ENCODE data around the gene USP32. TPM values are rescaled to one million over a fixed set of nuclear protein-coding genes. Genes with fewer than 3 reads are reported as not detected.

USP32 gene
- total and polyA plus RNA-seq, 5 donors: 13.3 to 43.2 (median 32.8) TPM

DNA sequence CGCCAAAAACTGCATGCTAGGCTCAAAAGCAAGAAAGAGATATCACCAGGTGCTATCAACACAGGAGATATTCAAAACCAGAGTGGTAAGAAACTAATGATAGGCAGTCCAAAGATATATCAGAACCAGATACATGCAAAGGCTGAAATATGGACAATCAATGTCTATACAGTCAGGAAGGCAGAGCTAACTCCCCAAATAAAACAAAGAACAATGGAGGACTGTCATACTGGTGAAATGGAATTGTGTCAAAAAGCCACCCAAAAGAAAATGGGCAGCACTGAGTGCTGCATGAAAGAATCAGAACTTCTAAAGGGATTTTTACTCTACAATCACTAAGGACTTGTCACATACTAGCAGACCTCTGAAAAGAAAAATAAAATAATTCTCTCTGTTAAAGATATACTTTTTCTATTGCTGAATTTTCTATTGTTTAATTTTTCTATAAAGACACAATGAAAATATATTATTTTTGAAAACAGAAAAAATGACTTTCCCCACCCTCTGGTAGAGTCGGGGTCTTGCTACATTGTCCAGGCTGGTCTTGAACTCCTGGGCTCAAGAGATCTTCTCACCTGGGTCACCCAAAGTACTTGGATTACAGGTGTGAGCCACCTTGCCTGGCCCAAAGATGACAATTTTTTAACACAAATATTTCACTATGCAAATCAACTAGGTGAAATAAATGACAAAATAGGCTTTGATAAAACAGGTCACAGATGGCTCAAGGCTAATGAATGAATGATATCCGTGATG, 98.2 kb downstream of the USP32 start:
- WGBS: 91% methylated on average over 3 of the region's 3 CpGs
- no peak for ATAC-seq
- Histone ChIP-seq H3K27ac (ENCODE audit: low read length) (no peak overlapping the region), H3K27me3 (ENCODE audit: control insufficient read depth, insufficient read depth) (no peaks in the 10 kb centered on the region), H3K4me1 (ENCODE audit: control insufficient read depth, insufficient read depth, low read length) (no peaks in the 10 kb centered on the region), H3K4me3 (ENCODE audit: low read length) (no peak overlapping the region), H3K9me3 (ENCODE audit: control insufficient read depth, low read length) (no peaks in the 10 kb centered on the region)
- intact Hi-C loops (cut with DNase I): no loop called here
- no peak for DNase-seq

DNA sequence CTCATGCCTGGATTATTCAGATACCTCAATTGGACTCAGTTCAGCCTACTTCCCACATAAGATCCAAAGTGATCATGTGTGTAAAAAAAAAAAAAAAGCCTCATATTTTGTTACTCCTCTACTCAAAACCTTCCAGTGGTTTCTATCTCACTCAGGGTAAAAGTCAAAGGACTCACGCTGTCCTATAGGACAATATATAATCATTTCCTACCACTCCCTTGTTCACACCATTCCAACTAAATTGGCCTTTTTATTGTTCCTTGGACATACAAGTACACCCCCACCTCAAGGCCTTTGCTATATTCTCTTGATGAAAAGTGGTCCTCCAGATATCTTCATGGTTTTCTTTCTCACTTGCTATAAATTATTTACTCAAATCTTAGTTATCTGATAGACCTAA, 99.2 kb downstream of the USP32 start:
- no peak overlapping the region for H3K27ac ChIP-seq (ENCODE audit: low read length)
- intact Hi-C loops (cut with DNase I): no loop called here
- ATAC-seq (no peak), DNase-seq (no peak)
- 100% methylated on average over 1 of the region's 1 CpG for WGBS
- no peaks in the 10 kb centered on the region for H3K9me3 ChIP-seq (ENCODE audit: control insufficient read depth, low read length)
- no peaks in the 10 kb centered on the region for H3K27me3 ChIP-seq (ENCODE audit: control insufficient read depth, insufficient read depth)
- no peak overlapping the region for H3K4me3 ChIP-seq (ENCODE audit: low read length)
- no peaks in the 10 kb centered on the region for H3K4me1 ChIP-seq (ENCODE audit: control insufficient read depth, insufficient read depth, low read length)

DNA sequence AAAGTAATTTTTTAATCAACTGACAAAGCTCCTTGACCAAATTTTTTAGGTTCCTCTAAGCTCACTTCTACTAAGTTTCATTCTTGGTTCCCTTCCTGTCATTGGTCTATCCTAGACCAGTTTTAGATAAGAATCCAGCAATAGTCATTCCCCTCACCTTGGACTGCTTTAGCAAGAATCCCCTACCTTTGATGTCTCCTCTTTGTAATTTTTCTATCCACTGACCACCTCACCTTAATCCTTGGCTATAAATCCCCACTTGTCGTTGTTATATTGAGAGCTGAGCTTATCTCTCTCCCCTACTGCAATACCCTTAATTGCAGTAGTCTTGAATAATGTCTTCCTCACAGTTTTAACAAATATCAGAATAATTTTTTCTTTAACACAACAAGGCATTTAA, 107.2 kb downstream of the USP32 start:
- no peaks in the 10 kb centered on the region for H3K4me1 ChIP-seq (ENCODE audit: control insufficient read depth, insufficient read depth, low read length)
- H3K9me3 ChIP-seq (ENCODE audit: control insufficient read depth, low read length): no peaks in the 10 kb centered on the region
- no peaks in the 10 kb centered on the region for H3K27me3 ChIP-seq (ENCODE audit: control insufficient read depth, insufficient read depth)
- 92% methylated on average over 1 of the region's 1 CpG for WGBS
- intact Hi-C loops (cut with DNase I): no loop called here
- DNase-seq (no peak), ATAC-seq (no peak)
- H3K4me3 ChIP-seq (ENCODE audit: low read length): no peak overlapping the region
- H3K27ac ChIP-seq (ENCODE audit: low read length): no peak overlapping the region

DNA sequence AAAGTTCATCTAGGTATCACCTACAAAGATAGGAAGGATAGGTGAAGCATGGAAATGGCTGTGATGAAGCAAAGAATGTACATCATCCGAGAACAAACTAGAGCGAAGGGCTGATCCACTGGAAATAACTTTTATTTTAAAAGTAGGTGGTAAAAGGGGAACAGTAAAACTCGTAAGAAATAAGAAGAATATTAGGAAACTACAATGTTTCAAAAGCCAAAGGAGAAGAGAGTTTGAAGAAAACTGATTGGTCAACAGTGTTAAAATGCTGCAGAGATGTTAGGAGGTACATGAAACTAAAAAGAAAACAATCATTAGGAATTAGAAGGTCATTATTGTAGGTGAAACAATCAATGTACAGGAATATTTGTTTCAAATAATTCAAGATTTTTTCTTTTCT, 108.1 kb downstream of the USP32 start:
- Histone ChIP-seq H3K27me3 (ENCODE audit: control insufficient read depth, insufficient read depth) (no peaks in the 10 kb centered on the region), H3K4me1 (ENCODE audit: control insufficient read depth, insufficient read depth, low read length) (no peaks in the 10 kb centered on the region), H3K9me3 (ENCODE audit: control insufficient read depth, low read length) (no peaks in the 10 kb centered on the region), H3K27ac (ENCODE audit: low read length) (no peak overlapping the region), H3K4me3 (ENCODE audit: low read length) (no peak overlapping the region)
- DNase-seq (no peak), ATAC-seq (no peak)
- intact Hi-C loops (cut with DNase I): no loop called here
- 93% methylated on average over 3 of the region's 3 CpGs for WGBS

DNA sequence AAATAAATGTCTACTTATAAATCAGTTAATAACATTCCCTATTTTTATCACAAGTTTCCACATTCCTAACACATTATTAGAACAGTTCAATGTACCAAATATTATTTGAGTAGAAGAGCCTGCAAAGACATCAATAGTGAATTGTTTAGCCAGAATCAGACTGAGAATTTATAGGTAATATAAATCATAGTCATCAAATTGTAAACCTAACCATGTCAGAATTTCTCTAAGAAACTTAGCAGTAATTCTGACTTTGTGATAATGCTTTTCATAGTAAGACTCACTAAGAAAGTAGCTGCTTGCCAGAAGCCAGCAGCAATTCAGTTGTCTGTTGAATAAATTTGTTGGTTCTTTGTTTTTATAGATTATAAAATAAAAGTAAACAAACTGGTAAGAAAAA, 111.3 kb downstream of the USP32 start:
- DNase-seq (no peak), ATAC-seq (no peak)
- Histone ChIP-seq H3K27ac (ENCODE audit: low read length) (no peak overlapping the region), H3K4me1 (ENCODE audit: control insufficient read depth, insufficient read depth, low read length) (no peaks in the 10 kb centered on the region), H3K27me3 (ENCODE audit: control insufficient read depth, insufficient read depth) (no peaks in the 10 kb centered on the region), H3K9me3 (ENCODE audit: control insufficient read depth, low read length) (no peaks in the 10 kb centered on the region), H3K4me3 (ENCODE audit: low read length) (no peak overlapping the region)
- intact Hi-C loops (cut with DNase I): no loop called here

DNA sequence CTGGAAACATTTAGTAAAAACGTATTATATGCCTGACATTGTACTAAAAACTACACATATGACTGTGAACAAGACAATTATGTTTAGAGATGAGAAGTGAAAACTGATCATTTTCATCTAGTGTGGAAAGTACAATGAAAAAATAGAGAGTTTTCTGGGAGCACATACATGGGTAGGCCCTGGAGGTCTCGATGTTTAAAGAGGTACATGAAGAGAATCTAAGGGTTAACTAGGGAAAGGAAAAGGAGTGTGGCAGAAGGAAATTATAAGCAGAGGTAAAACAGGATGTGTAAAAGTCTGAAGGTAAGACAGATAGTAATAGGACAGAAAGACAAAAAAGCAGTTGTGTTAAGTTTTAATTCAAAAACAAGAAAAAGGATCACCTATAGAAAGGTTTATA, 113.7 kb downstream of the USP32 start:
- Histone ChIP-seq H3K27ac (ENCODE audit: low read length) (no peak overlapping the region), H3K4me1 (ENCODE audit: control insufficient read depth, insufficient read depth, low read length) (no peaks in the 10 kb centered on the region), H3K27me3 (ENCODE audit: control insufficient read depth, insufficient read depth) (no peaks in the 10 kb centered on the region), H3K4me3 (ENCODE audit: low read length) (no peak overlapping the region), H3K9me3 (ENCODE audit: control insufficient read depth, low read length) (no peaks in the 10 kb centered on the region)
- intact Hi-C loops (cut with DNase I): no loop called here
- WGBS: 91% methylated on average over 2 of the region's 2 CpGs
- no peak for ATAC-seq
- DNase-seq: no peak

DNA sequence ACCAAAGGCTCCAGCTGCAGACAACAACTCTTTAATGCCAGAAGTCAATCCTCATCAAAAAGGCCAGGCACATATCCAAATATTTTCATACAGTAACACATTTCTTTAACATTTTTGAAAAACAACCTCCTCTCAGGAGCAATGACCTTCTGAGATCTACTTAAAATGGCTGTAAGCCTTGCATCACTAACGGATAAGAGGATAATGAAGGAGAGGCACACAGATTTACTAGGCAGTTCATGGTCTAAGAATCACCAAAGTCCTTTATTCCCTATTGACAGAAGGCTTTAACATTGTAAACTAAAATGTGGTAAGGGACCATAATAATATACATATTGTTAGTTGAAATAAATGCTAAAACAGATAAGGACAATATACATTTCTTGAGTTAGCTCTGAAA, 114.7 kb downstream of the USP32 start:
- DNase-seq (no peak), ATAC-seq (no peak)
- Histone ChIP-seq H3K4me3 (ENCODE audit: low read length) (no peak overlapping the region), H3K9me3 (ENCODE audit: control insufficient read depth, low read length) (no peaks in the 10 kb centered on the region), H3K4me1 (ENCODE audit: control insufficient read depth, insufficient read depth, low read length) (no peaks in the 10 kb centered on the region), H3K27ac (ENCODE audit: low read length) (no peak overlapping the region), H3K27me3 (ENCODE audit: control insufficient read depth, insufficient read depth) (no peaks in the 10 kb centered on the region)
- WGBS: 84% methylated on average over 1 of the region's 1 CpG
- intact Hi-C loops (cut with DNase I): no loop called here

DNA sequence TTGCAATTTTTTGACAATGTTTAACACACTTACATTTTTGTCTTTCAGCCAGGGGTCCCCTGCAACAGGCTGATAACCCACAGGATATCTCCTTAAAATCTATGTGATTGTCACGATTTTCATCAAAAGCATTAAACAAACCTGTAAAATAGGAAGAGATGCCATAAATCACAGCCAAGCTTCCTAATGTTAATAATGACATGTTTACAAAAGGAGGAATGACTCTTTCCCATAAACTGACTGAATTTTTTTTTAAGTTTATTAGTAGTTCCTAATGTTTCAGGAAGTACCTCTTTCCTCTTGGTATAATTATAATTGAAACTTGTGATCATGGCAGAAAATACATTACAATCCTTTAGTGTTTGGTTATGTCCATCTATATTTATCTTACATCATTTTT, 122.5 kb downstream of the USP32 start:
- Histone ChIP-seq H3K4me3 (ENCODE audit: low read length) (no peak overlapping the region), H3K27ac (ENCODE audit: low read length) (no peak overlapping the region), H3K4me1 (ENCODE audit: control insufficient read depth, insufficient read depth, low read length) (no peaks in the 10 kb centered on the region), H3K27me3 (ENCODE audit: control insufficient read depth, insufficient read depth) (no peaks in the 10 kb centered on the region), H3K9me3 (ENCODE audit: control insufficient read depth, low read length) (no peaks in the 10 kb centered on the region)
- WGBS: 65% methylated on average over 1 of the region's 1 CpG
- ATAC-seq: no peak
- no peak for DNase-seq
- intact Hi-C loops (cut with DNase I): no loop called here

DNA sequence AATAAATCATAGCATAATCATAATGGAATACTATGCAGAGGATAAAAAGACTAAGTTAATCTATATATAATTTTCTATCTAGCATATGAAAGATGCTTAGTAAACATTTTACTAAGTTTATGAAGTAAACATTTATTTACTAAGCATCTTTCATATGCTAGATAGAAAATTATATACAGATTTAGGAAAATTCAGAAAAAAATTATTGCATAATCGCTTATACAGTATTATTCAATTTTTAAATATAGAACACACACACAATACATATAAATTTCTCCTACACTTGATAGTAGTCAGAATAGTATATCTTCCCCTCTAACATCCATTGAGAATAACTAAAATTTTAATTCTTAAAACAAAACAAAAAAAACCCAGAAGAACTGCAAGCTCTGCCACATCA, 131.4 kb downstream of the USP32 start:
- Histone ChIP-seq H3K27me3 (ENCODE audit: control insufficient read depth, insufficient read depth) (no peaks in the 10 kb centered on the region), H3K4me3 (ENCODE audit: low read length) (no peak overlapping the region), H3K9me3 (ENCODE audit: control insufficient read depth, low read length) (no peaks in the 10 kb centered on the region), H3K27ac (ENCODE audit: low read length) (no peak overlapping the region), H3K4me1 (ENCODE audit: control insufficient read depth, insufficient read depth, low read length) (no peaks in the 10 kb centered on the region)
- 100% methylated on average over 1 of the region's 1 CpG for WGBS
- no peak for ATAC-seq
- intact Hi-C loops (cut with DNase I): no loop called here
- DNase-seq: no peak

DNA sequence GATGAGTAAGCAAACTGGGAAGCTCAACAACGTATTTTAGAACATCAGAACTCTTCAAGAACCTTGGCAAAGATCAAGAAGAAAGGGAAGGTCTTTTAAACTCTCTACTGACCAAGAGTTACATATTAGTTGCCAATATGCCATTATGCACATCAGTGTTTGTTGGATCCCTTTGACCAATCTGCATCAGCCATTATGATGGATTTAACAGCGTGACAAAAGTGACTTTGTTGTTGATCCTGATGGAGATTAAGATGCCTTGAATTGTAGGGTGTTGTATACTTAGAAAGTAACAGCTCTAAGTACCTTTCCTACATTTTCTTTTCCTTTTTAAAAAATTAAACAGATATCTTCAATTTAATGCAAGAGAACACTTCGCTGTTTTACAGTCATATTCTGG, 133.6 kb downstream of the USP32 start:
- Histone ChIP-seq H3K27ac (ENCODE audit: low read length) (no peak overlapping the region), H3K9me3 (ENCODE audit: control insufficient read depth, low read length) (no peaks in the 10 kb centered on the region), H3K27me3 (ENCODE audit: control insufficient read depth, insufficient read depth) (no peaks in the 10 kb centered on the region), H3K4me3 (ENCODE audit: low read length) (no peak overlapping the region), H3K4me1 (ENCODE audit: control insufficient read depth, insufficient read depth, low read length) (no peaks in the 10 kb centered on the region)
- no peak for DNase-seq
- intact Hi-C loops (cut with DNase I): no loop called here
- whole genome bisulfite sequencing: 94% methylated on average over 3 of the region's 3 CpGs
- no peak for ATAC-seq

DNA sequence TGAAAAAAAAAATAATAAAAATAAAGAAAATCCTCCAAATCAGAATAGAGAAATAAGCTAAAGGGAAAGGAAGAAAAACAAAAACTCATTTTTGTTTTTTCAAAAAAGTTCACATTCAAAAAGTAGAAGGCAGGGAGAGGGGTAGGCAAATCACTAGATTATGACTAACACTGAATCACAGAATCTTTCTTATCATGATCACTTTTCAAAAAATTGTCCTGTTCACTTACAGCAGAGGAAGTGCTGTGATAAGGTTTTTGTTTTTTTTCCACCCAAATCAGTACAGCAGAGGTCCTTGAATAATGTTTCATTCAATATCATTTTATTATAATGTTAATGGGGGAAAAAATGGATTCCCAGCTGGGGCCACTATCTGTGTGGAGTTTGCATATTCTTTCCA, 135.8 kb downstream of the USP32 start:
- Histone ChIP-seq H3K4me1 (ENCODE audit: control insufficient read depth, insufficient read depth, low read length) (no peaks in the 10 kb centered on the region), H3K4me3 (ENCODE audit: low read length) (no peak overlapping the region)

DNA sequence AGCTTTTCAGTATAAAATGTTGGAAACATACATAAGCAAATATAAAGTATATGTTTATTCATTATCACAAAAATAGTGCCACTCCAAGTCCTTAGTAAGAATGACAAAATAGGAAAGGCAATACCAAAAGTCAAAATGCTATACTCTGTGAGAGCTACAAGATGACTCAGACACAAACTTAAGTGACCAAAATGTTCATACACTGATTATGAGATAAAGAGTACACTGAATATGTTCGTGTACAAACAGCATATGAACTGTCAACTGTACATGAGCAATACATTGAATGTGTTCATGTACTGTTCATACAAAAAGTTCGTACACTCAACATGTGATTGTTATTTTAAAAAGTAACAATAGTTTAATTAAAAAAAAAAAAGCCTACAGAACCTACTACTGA, 138.9 kb downstream of the USP32 start:
- Histone ChIP-seq H3K4me1 (ENCODE audit: control insufficient read depth, insufficient read depth, low read length) (no peaks in the 10 kb centered on the region), H3K9me3 (ENCODE audit: control insufficient read depth, low read length) (no peaks in the 10 kb centered on the region), H3K27ac (ENCODE audit: low read length) (no peak overlapping the region), H3K4me3 (ENCODE audit: low read length) (no peak overlapping the region), H3K27me3 (ENCODE audit: control insufficient read depth, insufficient read depth) (no peaks in the 10 kb centered on the region)
- ATAC-seq (no peak), DNase-seq (no peak)
- 90% methylated on average over 2 of the region's 2 CpGs for WGBS
- intact Hi-C loops (cut with DNase I): no loop called here

More for the DNA sequence above, 135.8 kb downstream of the USP32 start:
- DNase-seq (no peak), ATAC-seq (no peak)
- no peak overlapping the region for H3K27ac ChIP-seq (ENCODE audit: low read length)
- H3K27me3 ChIP-seq (ENCODE audit: control insufficient read depth, insufficient read depth): no peaks in the 10 kb centered on the region
- intact Hi-C loops (cut with DNase I): no loop called here
- H3K9me3 ChIP-seq (ENCODE audit: control insufficient read depth, low read length): no peaks in the 10 kb centered on the region

Data from right cardiac atrium (tissue), 5 donors.